Measurements from ENCODE around the gene SCGB1C1.

SCGB1C1 gene

GRCh38 chr11:208181-208916 is 15.5 kb downstream of the SCGB1C1 start:
- Histone ChIP-seq H3K4me3 (ENCODE audit: low read length, poor library complexity, severe bottlenecking) (peak overlapping the region; percentile 98), H3K27me3 (ENCODE audit: insufficient read depth, low read length, poor library complexity, severe bottlenecking) (no peaks in the 10 kb centered on the region), H3K4me1 (ENCODE audit: insufficient read depth, low read length, poor library complexity, severe bottlenecking) (peaks cover 50% of the 10 kb centered on the region), H3K4me2 (ENCODE audit: low read depth, low read length, poor library complexity, severe bottlenecking) (peak overlapping the region; percentile 99), H3K9me3 (ENCODE audit: insufficient read depth, low read depth, low read length) (no peaks in the 10 kb centered on the region), H3K9me2 (replicated peaks; ENCODE audit: low read depth, low read length) (no peaks in the 10 kb centered on the region), H3K36me3 (ENCODE audit: insufficient read depth, low read length) (peaks cover 31% of the 10 kb centered on the region; the same call in 1 of the 2 replicates), H2AFZ (ENCODE audit: low read length) (0 out of 2 replicates have a peak overlapping the region, but pooled peaks have one; percentile 63), H3F3A (ENCODE audit: low read depth) (peaks cover 5% of the 10 kb centered on the region), H3K9ac (ENCODE audit: low read depth, low read length, poor library complexity, severe bottlenecking) (peak overlapping the region; percentile 99), H3K79me2 (ENCODE audit: insufficient read depth, low read length) (peaks cover 73% of the 10 kb centered on the region), H4K20me1 (ENCODE audit: insufficient read depth, low read length, poor library complexity, severe bottlenecking) (peaks cover 36% of the 10 kb centered on the region)
- TF ChIP-seq EZH2phosphoT487 (IDR thresholded peaks at IDR 0.05; ENCODE audit: borderline replicate concordance) (no peak), CTCF (conservative IDR thresholded peaks at IDR 0.05; ENCODE audit: low read length) (no peak)

GRCh38 chr11:208917-209260 is 16.0 kb downstream of the SCGB1C1 start:
- H3K27me3 ChIP-seq (ENCODE audit: insufficient read depth, low read length, poor library complexity, severe bottlenecking): no peaks in the 10 kb centered on the region
- H3K9ac ChIP-seq (ENCODE audit: low read depth, low read length, poor library complexity, severe bottlenecking): peak overlapping the region; percentile 99
- TF ChIP-seq EZH2phosphoT487 (IDR thresholded peaks at IDR 0.05; ENCODE audit: borderline replicate concordance) (no peak), CTCF (conservative IDR thresholded peaks at IDR 0.05; ENCODE audit: low read length) (no peak)
- peaks cover 5% of the 10 kb centered on the region for H3F3A ChIP-seq (ENCODE audit: low read depth)
- peak overlapping the region; percentile 99 for H3K4me2 ChIP-seq (ENCODE audit: low read depth, low read length, poor library complexity, severe bottlenecking)
- peaks cover 36% of the 10 kb centered on the region for H4K20me1 ChIP-seq (ENCODE audit: insufficient read depth, low read length, poor library complexity, severe bottlenecking)
- peaks cover 45% of the 10 kb centered on the region for H3K4me1 ChIP-seq (ENCODE audit: insufficient read depth, low read length, poor library complexity, severe bottlenecking)
- H2AFZ ChIP-seq (ENCODE audit: low read length): 0 out of 2 replicates have a peak overlapping the region, but pooled peaks have one; percentile 63
- no peaks in the 10 kb centered on the region for H3K9me3 ChIP-seq (ENCODE audit: insufficient read depth, low read depth, low read length)
- no peaks in the 10 kb centered on the region for H3K9me2 ChIP-seq (replicated peaks; ENCODE audit: low read depth, low read length)
- H3K79me2 ChIP-seq (ENCODE audit: insufficient read depth, low read length): peaks cover 73% of the 10 kb centered on the region
- peak overlapping the region; percentile 98 for H3K4me3 ChIP-seq (ENCODE audit: low read length, poor library complexity, severe bottlenecking)
- H3K36me3 ChIP-seq (ENCODE audit: insufficient read depth, low read length): peaks cover 32% of the 10 kb centered on the region; the same call in 1 of the 2 replicates

- H3K79me2 ChIP-seq (ENCODE audit: insufficient read depth, low read length): peaks cover 69% of the 10 kb centered on the region
- H3K9me3 ChIP-seq (ENCODE audit: insufficient read depth, low read depth, low read length): no peaks in the 10 kb centered on the region
- no peak for TF ChIP-seq CTCF (conservative IDR thresholded peaks at IDR 0.05; ENCODE audit: low read length)
- TF ChIP-seq EZH2phosphoT487 (IDR thresholded peaks at IDR 0.05; ENCODE audit: borderline replicate concordance): no peak
- no peak overlapping the region for H2AFZ ChIP-seq (ENCODE audit: low read length)
- peaks cover 40% of the 10 kb centered on the region for H3K4me1 ChIP-seq (ENCODE audit: insufficient read depth, low read length, poor library complexity, severe bottlenecking)
- no peaks in the 10 kb centered on the region for H3K9me2 ChIP-seq (replicated peaks; ENCODE audit: low read depth, low read length)
- H3F3A ChIP-seq (ENCODE audit: low read depth): peaks cover 5% of the 10 kb centered on the region
- peak overlapping the region; percentile 98 for H3K4me3 ChIP-seq (ENCODE audit: low read length, poor library complexity, severe bottlenecking)
- H3K4me2 ChIP-seq (ENCODE audit: low read depth, low read length, poor library complexity, severe bottlenecking): peak overlapping the region; percentile 99
- peaks cover 36% of the 10 kb centered on the region; the same call in 1 of the 2 replicates for H3K36me3 ChIP-seq (ENCODE audit: insufficient read depth, low read length)
- no peaks in the 10 kb centered on the region for H3K27me3 ChIP-seq (ENCODE audit: insufficient read depth, low read length, poor library complexity, severe bottlenecking)
- H4K20me1 ChIP-seq (ENCODE audit: insufficient read depth, low read length, poor library complexity, severe bottlenecking): peaks cover 36% of the 10 kb centered on the region
- peak overlapping the region; percentile 99 for H3K9ac ChIP-seq (ENCODE audit: low read depth, low read length, poor library complexity, severe bottlenecking)
Measured at GRCh38 chr11:209275-210121, 16.6 kb downstream of the SCGB1C1 start.

Data from Loucy (cell line).